Retinal pigment epithelial cell (primary cell): ENCODE measurements around the gene OGFRL1.

Experiments used
- DNase-seq: peaks from one replicate; pipeline ENCODE4 v3.0.0-alpha.2; 2010; ENCODE audit warnings: low read depth
- H3K4me3 ChIP-seq: 2 replicates; pipeline ENCODE4 v1.5.1; 2011; ENCODE audit warnings: mild to moderate bottlenecking, low read length, control low read depth, moderate library complexity
- CTCF ChIP-seq: conservative IDR thresholded peaks from 2 replicates; pipeline ENCODE4 v1.5.1; 2011; ENCODE audit warnings: low read depth, low read length, control low read depth, inconsistent platforms

OGFRL1 gene

GRCh38 chr6:71294121-71294523, 5.5 kb downstream of the OGFRL1 start:
- TF ChIP-seq CTCF, result no peak
- H3K4me3 ChIP-seq, result no peak overlapping the region
- DNase-seq, result no peak

- TF ChIP-seq CTCF, result no peak
Measured at GRCh38 chr6:71298459-71298858, 9.8 kb downstream of the OGFRL1 start.

GRCh38 chr6:71299541-71300470, 11.2 kb downstream of the OGFRL1 start:
- no peak for DNase-seq
- no peak overlapping the region for H3K4me3 ChIP-seq
- no peak for TF ChIP-seq CTCF

More at GRCh38 chr6:71298459-71298858, 9.8 kb downstream of the OGFRL1 start:
- H3K4me3 ChIP-seq, result no peak overlapping the region
- DNase-seq, result no peak

DNA sequence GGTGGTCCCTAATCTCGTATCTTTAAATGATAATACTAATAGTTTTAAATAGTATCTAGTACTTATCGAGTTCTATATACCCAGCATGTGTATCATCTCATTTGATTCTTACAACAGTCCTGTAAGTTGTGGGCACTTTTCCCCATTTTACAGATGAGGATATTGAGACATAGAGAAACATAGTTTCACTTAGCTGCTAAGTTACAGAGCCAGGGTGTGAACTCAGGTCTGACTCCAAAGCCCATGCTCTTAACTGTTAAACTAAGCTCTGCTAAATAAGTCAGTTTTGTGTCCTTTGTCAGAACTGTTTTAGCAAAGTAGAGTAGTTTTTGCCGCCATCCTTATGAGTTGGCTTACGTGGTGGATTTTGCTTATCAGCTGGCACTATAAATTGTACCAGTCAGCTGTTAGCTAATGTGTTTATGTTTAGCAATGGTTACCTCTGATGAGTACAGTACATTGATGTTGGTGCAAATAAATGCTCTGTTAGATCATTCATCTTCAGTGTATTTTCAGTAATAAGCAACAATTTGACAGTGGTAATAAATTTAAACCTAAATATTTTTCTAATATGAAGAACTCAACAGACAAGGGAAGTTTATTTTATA, 12.1 kb downstream of the OGFRL1 start:
- no peak overlapping the region for H3K4me3 ChIP-seq
- no peak for DNase-seq
- TF ChIP-seq CTCF, result no peak

- no peak for TF ChIP-seq CTCF
- no peak overlapping the region for H3K4me3 ChIP-seq
- no peak for DNase-seq
Measured at GRCh38 chr6:71301546-71301945, 12.9 kb downstream of the OGFRL1 start.

- no peak for DNase-seq
- no peak overlapping the region for H3K4me3 ChIP-seq
- TF ChIP-seq CTCF, result no peak
Measured at GRCh38 chr6:71309656-71310055, 21.0 kb downstream of the OGFRL1 start.
